IMR-90 (cell line): ENCODE measurements around the gene SMCHD1. TPM values are rescaled to one million over a fixed set of nuclear protein-coding genes. Genes with fewer than 3 reads are reported as not detected.
A peak's percentile ranks its signal among the peaks of the same experiment; 100 is the strongest.

Experiments
- ATAC-seq: fragments of 200-7000 bp; cut with Tn5 transposase; 2 replicates; pipeline ENCODE4 v1.9.1; 2020; ENCODE audit warnings: low read depth, mild to moderate bottlenecking, moderate library complexity
- BruUV-seq: library from RNA; stranded (reverse); fragments of 400-500 nt; replicated peaks from 2 replicates; lab custom pipeline; 2021; lab: Mats Ljungman, UMichigan
- CTCF ChIA-PET: fragments of 300-600 bp; formaldehyde crosslinking; extraction: SDS; loops from one replicate; lab custom pipeline; 2021; ENCODE audit warnings: antibody characterized with exemption; lab: Yijun Ruan, JAX
- POLR2A ChIA-PET: fragments of 300-600 bp; sonication (Branson Sonifier 250); formaldehyde crosslinking; loops from one replicate; lab custom pipeline; 2022; ENCODE audit warnings: antibody characterized with exemption; ENCODE audit not compliant: unreplicated experiment; lab: Charles Lee
- DNase-seq: peaks from one replicate; pipeline ENCODE4 v3.0.0; 2013
- H2AFZ ChIP-seq: replicated peaks from 2 replicates; pipeline ENCODE3; 2013; ENCODE audit warnings: low read length, mild to moderate bottlenecking; ENCODE audit not compliant: poor library complexity
- H2AK5ac ChIP-seq: 2 replicates; pipeline ENCODE4 v1.6.1; 2013; ENCODE audit warnings: low read depth, low read length, inconsistent platforms
- H2AK9ac ChIP-seq: replicated peaks from 2 replicates; pipeline ENCODE3; 2013; ENCODE audit warnings: mild to moderate bottlenecking, low read depth, low read length, moderate library complexity; ENCODE audit not compliant: poor library complexity
- H2BK120ac ChIP-seq: 2 replicates; pipeline ENCODE4 v1.6.1; 2013; ENCODE audit warnings: low read depth, low read length, inconsistent platforms
- H2BK15ac ChIP-seq: 3 replicates; pipeline ENCODE4 v1.6.1; 2013; ENCODE audit warnings: low read depth, low read length, inconsistent platforms
- H2BK20ac ChIP-seq: 2 replicates; pipeline ENCODE4 v1.6.1; 2013; ENCODE audit warnings: low read depth, mild to moderate bottlenecking, inconsistent platforms, low read length, moderate library complexity
- H2BK5ac ChIP-seq: 2 replicates; pipeline ENCODE4 v1.6.1; 2013; ENCODE audit warnings: mild to moderate bottlenecking, low read depth, low read length, inconsistent platforms; ENCODE audit not compliant: poor library complexity, severe bottlenecking
- H3K14ac ChIP-seq: replicated peaks from 2 replicates; pipeline ENCODE4 v1.6.1; 2013; ENCODE audit warnings: low read depth, low read length, inconsistent platforms
- H3K18ac ChIP-seq: 2 replicates; pipeline ENCODE4 v1.6.1; 2013; ENCODE audit warnings: low read depth, low read length, control low read depth
- H3K23ac ChIP-seq: 2 replicates; pipeline ENCODE4 v1.6.1; 2013; ENCODE audit warnings: low read depth, low read length, inconsistent platforms
- H3K27ac ChIP-seq: 2 replicates; pipeline ENCODE4 v1.5.1; 2013; ENCODE audit warnings: mild to moderate bottlenecking, control low read depth, low read length; ENCODE audit not compliant: insufficient read depth
- H3K27me3 ChIP-seq: 2 replicates; pipeline ENCODE4 v1.6.1; 2013; ENCODE audit warnings: low read length; ENCODE audit not compliant: control insufficient read depth, insufficient read depth
- H3K36me3 ChIP-seq: 2 replicates; pipeline ENCODE4 v1.6.1; 2013; ENCODE audit warnings: low read length, mixed read lengths; ENCODE audit not compliant: control insufficient read depth, insufficient read depth
- H3K4ac ChIP-seq: 2 replicates; pipeline ENCODE4 v1.6.1; 2013; ENCODE audit warnings: low read depth, low read length, inconsistent platforms
- H3K4me1 ChIP-seq: 2 replicates; pipeline ENCODE4 v1.6.1; 2013; ENCODE audit warnings: low read length, mixed read lengths; ENCODE audit not compliant: control insufficient read depth, insufficient read depth
- H3K4me2 ChIP-seq: 2 replicates; pipeline ENCODE4 v1.6.1; 2013; ENCODE audit warnings: low read depth, mild to moderate bottlenecking, control low read depth, low read length, moderate library complexity
- H3K4me3 ChIP-seq: 2 replicates; pipeline ENCODE4 v1.5.1; 2013; ENCODE audit warnings: low read depth, mild to moderate bottlenecking, control low read depth, low read length, moderate library complexity; ENCODE audit not compliant: insufficient read depth
- H3K56ac ChIP-seq: 2 replicates; pipeline ENCODE4 v1.6.1; 2013; ENCODE audit warnings: low read length, inconsistent platforms; ENCODE audit not compliant: insufficient read depth; ENCODE audit errors: extremely low read depth
- H3K79me1 ChIP-seq, 2 experiments: 2 replicates each; pipeline ENCODE4 v1.6.1; 2013; ENCODE audit warnings: low read length in 2 of 2, inconsistent platforms in 1 of 2, low read depth in 1 of 2
- H3K9ac ChIP-seq: 2 replicates; pipeline ENCODE4 v1.6.1; 2013; ENCODE audit warnings: low read depth, low read length, control low read depth
- H3K9me1 ChIP-seq: 2 replicates; pipeline ENCODE4 v1.6.1; 2013; ENCODE audit warnings: low read length, inconsistent platforms; ENCODE audit not compliant: insufficient read depth
- H3K9me3 ChIP-seq: 2 replicates; pipeline ENCODE4 v1.6.1; 2013; ENCODE audit warnings: low read length; ENCODE audit not compliant: control insufficient read depth, insufficient read depth
- H4K20me1 ChIP-seq: 2 replicates; pipeline ENCODE4 v1.6.1; 2013; ENCODE audit warnings: low read length, inconsistent platforms; ENCODE audit not compliant: insufficient read depth
- H4K5ac ChIP-seq: 2 replicates; pipeline ENCODE4 v1.6.1; 2013; ENCODE audit warnings: mild to moderate bottlenecking, low read depth, low read length, control low read depth
- H4K8ac ChIP-seq, 2 experiments: 2 replicates each; pipeline ENCODE4 v1.6.1; 2013; ENCODE audit warnings: low read depth in 2 of 2, low read length in 2 of 2, control low read depth in 1 of 2, inconsistent platforms in 1 of 2
- H4K91ac ChIP-seq: 2 replicates; pipeline ENCODE4 v1.6.1; 2013; ENCODE audit warnings: low read depth, low read length, inconsistent platforms; ENCODE audit not compliant: insufficient read depth
- BHLHE40 ChIP-seq: fragments of 150-350 bp; IDR thresholded peaks from 2 replicates; pipeline ENCODE4 v1.6.1; 2016; ENCODE audit warnings: mild to moderate bottlenecking, low read depth, low read length
- CEBPB ChIP-seq: IDR thresholded peaks from 2 replicates; pipeline ENCODE4 v1.6.1; 2012; ENCODE audit warnings: low read depth, low read length, improper control_type of control experiment
- CTCF ChIP-seq: conservative IDR thresholded peaks from 2 replicates; pipeline ENCODE4 v1.5.1; 2012; ENCODE audit warnings: mild to moderate bottlenecking, low read depth, low read length, improper control_type of control experiment
- ELK1 ChIP-seq: fragments of 150-350 bp; IDR thresholded peaks from 2 replicates; pipeline ENCODE4 v1.6.1; 2016; ENCODE audit warnings: low read depth, mild to moderate bottlenecking, low read length, moderate library complexity, borderline replicate concordance
- FOS ChIP-seq: fragments of 150-350 bp; IDR thresholded peaks from 2 replicates; pipeline ENCODE4 v1.6.1; 2016; ENCODE audit warnings: low read depth, low read length
- MAFK ChIP-seq: IDR thresholded peaks from 2 replicates; pipeline ENCODE4 v1.6.1; 2012; ENCODE audit warnings: low read depth, low read length, improper control_type of control experiment
- MAZ ChIP-seq: IDR thresholded peaks from 2 replicates; pipeline ENCODE4 v1.6.1; 2012; ENCODE audit warnings: low read depth, mild to moderate bottlenecking, low read length, improper control_type of control experiment, moderate library complexity, borderline replicate concordance
- MXI1 ChIP-seq: IDR thresholded peaks from 2 replicates; pipeline ENCODE4 v1.6.1; 2012; ENCODE audit warnings: low read depth, mild to moderate bottlenecking, low read length, moderate library complexity, borderline replicate concordance
- POLR2A ChIP-seq: IDR thresholded peaks from 2 replicates; pipeline ENCODE4 v1.6.1; 2012; ENCODE audit warnings: mild to moderate bottlenecking, low read depth, low read length
- RAD21 ChIP-seq: IDR thresholded peaks from 2 replicates; pipeline ENCODE4 v1.6.1; 2012; ENCODE audit warnings: low read length, improper control_type of control experiment
- RFX5 ChIP-seq: IDR thresholded peaks from 2 replicates; pipeline ENCODE4 v1.8.0; 2012; ENCODE audit warnings: low read depth, mild to moderate bottlenecking, low read length, moderate library complexity
- SMC3 ChIP-seq: fragments of 150-350 bp; IDR thresholded peaks from 2 replicates; pipeline ENCODE4 v1.6.1; 2016; ENCODE audit warnings: low read depth, mild to moderate bottlenecking, antibody characterized with exemption, low read length, moderate library complexity
- WGBS, 2 experiments: methylation state at CpG; one replicate each; pipeline versions ENCODE4 v1.1.5 to v1.1.7; 2013; ENCODE audit warnings: missing lambda C conversion rate in 2 of 2; ENCODE audit not compliant: insufficient read length in 1 of 2; ENCODE audit errors: extremely low coverage in 2 of 2; 5-methylcytosine and 5-hydroxymethylcytosine counted together
- dilution Hi-C: fragments of 300-500 bp; cut with HindIII; formaldehyde crosslinking; loops from one replicate; pipeline ENCODE4 v1.14.3; 2018; ENCODE audit warnings: low sequenced_read_pairs; ENCODE audit not compliant: unreplicated experiment
- in situ Hi-C: fragments of 300-500 bp; cut with MboI; formaldehyde crosslinking; loops from 3 replicates; pipeline ENCODE4 v1.14.3; 2019; ENCODE audit warnings: low sequenced_read_pairs, inconsistent platforms, mixed read lengths
- intact Hi-C: fragments of 100-400 bp; cut with micrococcal nuclease; formaldehyde crosslinking; loops from 2 replicates; pipeline ENCODE4 v1.10.0; 2022
- polyA plus RNA-seq, 3 experiments: library from polyadenylated mRNA; depleted of rRNA; stranded (reverse); fragments of >200 nt; gene quantifications; 2 replicates each; pipeline ENCODE4 v1.2.3, GENCODE V29; 2012; ENCODE audit warnings: low replicate concordance in 1 of 3
- total RNA-seq: library from RNA; depleted of rRNA; stranded (reverse); fragments of >200 nt; gene quantifications from 2 replicates; pipeline ENCODE4 v1.2.3, GENCODE V29; 2012
- TF ChIP-seq, protein P1 (sequence below): fragments of 150-350 bp; IDR thresholded peaks from 2 replicates; pipeline ENCODE4 v1.6.1; 2017; ENCODE audit warnings: mild to moderate bottlenecking, antibody characterized with exemption, low read length, low read depth

SMCHD1 gene
- total and polyA plus RNA-seq, 2 of the 4 experiments (the other 2 are of a cell fraction): 14.8 to 47.3 TPM

GRCh38 chr18:2716394-2717326 is 61.1 kb downstream of the SMCHD1 start:
- H3K4me1 ChIP-seq: peaks cover 6% of the 10 kb centered on the region
- no peak overlapping the region for H2AK5ac ChIP-seq
- H3K4ac ChIP-seq: no peak overlapping the region
- peaks cover 21% of the 10 kb centered on the region for H3K9me1 ChIP-seq
- H4K91ac ChIP-seq: no peak overlapping the region
- in situ Hi-C loops (no loop called here), dilution Hi-C loops (no loop called here), intact Hi-C loops (no loop called here)
- peak overlapping the region; percentile 35; the same call in 1 of the 2 replicates for H3K14ac ChIP-seq
- no peak overlapping the region for H3K9ac ChIP-seq
- H4K5ac ChIP-seq: no peak overlapping the region
- no peak overlapping the region for H2BK15ac ChIP-seq
- BruUV-seq: no TSS peak
- no peak for DNase-seq
- no peak overlapping the region for H3K18ac ChIP-seq
- POLR2A ChIA-PET: no interaction called here
- H3K4me3 ChIP-seq: no peak overlapping the region
- H3K56ac ChIP-seq: no peak overlapping the region
- no peak overlapping the region for H2AFZ ChIP-seq
- H2BK120ac ChIP-seq: no peak overlapping the region
- no peak for TF ChIP-seq CEBPB
- no peak for TF ChIP-seq MAFK
- TF ChIP-seq RAD21: no peak
- TF ChIP-seq ELK1: no peak
- no peak for TF ChIP-seq MXI1
- no peak for TF ChIP-seq SMC3
- no peak for TF ChIP-seq RFX5
- TF ChIP-seq MAZ: no peak
- TF ChIP-seq FOS: no peak
- no peak for TF ChIP-seq POLR2A
- TF ChIP-seq CTCF: no peak
- TF ChIP-seq BHLHE40: no peak
- TF ChIP-seq, protein P1, sequence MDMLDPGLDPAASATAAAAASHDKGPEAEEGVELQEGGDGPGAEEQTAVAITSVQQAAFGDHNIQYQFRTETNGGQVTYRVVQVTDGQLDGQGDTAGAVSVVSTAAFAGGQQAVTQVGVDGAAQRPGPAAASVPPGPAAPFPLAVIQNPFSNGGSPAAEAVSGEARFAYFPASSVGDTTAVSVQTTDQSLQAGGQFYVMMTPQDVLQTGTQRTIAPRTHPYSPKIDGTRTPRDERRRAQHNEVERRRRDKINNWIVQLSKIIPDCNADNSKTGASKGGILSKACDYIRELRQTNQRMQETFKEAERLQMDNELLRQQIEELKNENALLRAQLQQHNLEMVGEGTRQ: no peak
- H3K23ac ChIP-seq: no peak overlapping the region
- H4K20me1 ChIP-seq: peaks cover 20% of the 10 kb centered on the region
- no peaks in the 10 kb centered on the region for H3K27me3 ChIP-seq
- H3K27ac ChIP-seq: no peak overlapping the region
- no peak overlapping the region for H2BK20ac ChIP-seq
- no peak overlapping the region for H2BK5ac ChIP-seq
- WGBS, 2 experiments: 100% methylated on average over 2 of the region's 6 CpGs; no CpG with 5 or more reads in 1 of the 2 experiments
- CTCF ChIA-PET: no interaction called here
- H3K79me1 ChIP-seq: peaks cover 36 to 45% of the 10 kb centered on the region in 2 experiments
- peaks cover 36% of the 10 kb centered on the region for H3K36me3 ChIP-seq
- no peak overlapping the region for H3K4me2 ChIP-seq
- H3K9me3 ChIP-seq: no peaks in the 10 kb centered on the region
- H2AK9ac ChIP-seq: no peak overlapping the region
- no peak overlapping the region for H4K8ac ChIP-seq
- ATAC-seq: peak; percentile 21
